ENCODE data around the gene IDH2. TPM values are rescaled to one million over a fixed set of nuclear protein-coding genes. Genes with fewer than 3 reads are reported as not detected.
"Not testable (repeated sequence)": the region's sequence is repeated elsewhere in the genome, so short reads cannot be mapped to it uniquely, and the experiment has no call there.

IDH2 gene
- total and polyA plus RNA-seq, 10 of the 15 experiments (the other 5 are each of a cell fraction or from before 2014, with no cell fraction given) = 2.3 to 358 (median 242) TPM

DNA sequence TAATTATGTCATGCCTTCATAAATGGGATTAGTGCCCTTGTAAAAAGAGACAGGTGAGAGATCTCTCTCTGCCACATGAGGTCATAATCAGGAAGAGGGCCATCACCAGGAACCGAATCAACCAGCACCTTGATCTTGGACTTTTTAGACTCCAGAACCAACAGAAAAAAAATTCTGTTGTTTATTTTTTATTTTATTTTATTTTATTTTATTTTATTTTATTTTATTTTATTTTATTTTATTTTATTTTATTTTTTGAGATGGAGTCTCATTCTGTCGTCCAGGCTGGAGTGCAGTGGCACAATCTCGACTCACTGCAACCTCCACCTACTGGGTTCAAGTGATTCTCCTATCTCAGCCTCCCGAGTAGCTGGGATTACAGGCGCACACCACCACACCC is 5.8 kb upstream of the IDH2 start:
- SMC1A ChIA-PET (ENCODE audit: uncharacterized antibody, unreplicated experiment) = interaction anchor here (0.9 kb wide), 1 partner anchor 31 kb away, joined by 3 read pairs; no protein-coding TSS in a partner anchor
- H3K4me1 ChIP-seq (ENCODE audit: control insufficient read depth, insufficient read depth, low read length); POLR2A ChIA-PET; H2AFZ ChIP-seq (ENCODE audit: control insufficient read depth, low read depth, low read length); H3K4me3 ChIP-seq; H3K27ac ChIP-seq (ENCODE audit: control insufficient read depth, insufficient read depth); H4K20me1 ChIP-seq (ENCODE audit: control insufficient read depth, insufficient read depth); BruUV-seq (replicated peaks); in situ Hi-C loops (cut with MboI); H3K36me3 ChIP-seq (ENCODE audit: control insufficient read depth in 2 of 2, insufficient read depth in 2 of 2, low read length in 1 of 2); RAD21 ChIA-PET (ENCODE audit: unreplicated experiment); H3K9ac ChIP-seq (ENCODE audit: control insufficient read depth, insufficient read depth, low read length); FAIRE-seq; H3K27me3 ChIP-seq (replicated peaks in 1 of 2; ENCODE audit: control insufficient read depth in 2 of 2, insufficient read depth in 2 of 2, low read length in 1 of 2); H3K9me3 ChIP-seq (replicated peaks; ENCODE audit: control insufficient read depth, insufficient read depth, low read length); CTCF ChIA-PET; intact Hi-C loops (cut with micrococcal nuclease; ENCODE audit: unreplicated experiment); H3K79me2 ChIP-seq (ENCODE audit: control insufficient read depth, insufficient read depth, low read length); ATAC-seq; DNase-seq (ENCODE audit: low read depth, low spot score); H3K4me2 ChIP-seq (ENCODE audit: control insufficient read depth, insufficient read depth): not testable (repeated sequence)
- 75% methylated on average over 5 of the region's 5 CpGs for WGBS (ENCODE audit: insufficient coverage, insufficient replicate concordance, low lambda C conversion rate, missing lambda C conversion rate)

DNA sequence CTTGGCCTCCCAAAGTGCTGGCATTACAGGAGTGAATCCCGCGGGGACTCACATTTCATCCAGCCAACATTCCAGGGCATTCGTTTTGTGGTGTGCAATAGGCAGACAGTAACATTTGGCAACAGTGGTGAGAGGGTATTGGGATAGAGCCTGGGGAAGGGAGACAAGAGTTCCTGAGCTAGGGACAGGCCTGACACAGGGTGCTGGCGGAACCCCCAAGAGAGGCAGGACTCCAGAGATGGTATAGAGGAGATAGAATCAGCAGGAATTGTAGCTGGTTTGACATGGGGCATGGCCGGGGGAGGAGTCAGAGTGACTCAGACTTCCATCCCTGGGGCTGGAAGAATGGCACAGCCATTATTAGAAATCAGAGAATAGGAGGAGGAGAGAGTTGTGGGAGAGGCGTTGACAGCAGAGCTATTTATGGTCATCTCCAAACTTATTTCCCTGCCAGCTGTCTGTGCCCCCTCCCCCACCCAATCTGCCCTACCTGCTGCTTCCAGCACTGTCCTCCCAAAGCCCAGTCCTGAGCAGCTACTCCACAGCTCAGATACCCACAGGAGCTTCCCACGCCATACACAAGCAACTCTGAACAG is 4.4 kb upstream of the IDH2 start:
- Histone ChIP-seq H4K20me1 (ENCODE audit: control insufficient read depth, insufficient read depth) (no peaks in the 10 kb centered on the region), H2AFZ (ENCODE audit: control insufficient read depth, low read depth, low read length) (no peak overlapping the region), H3K9ac (ENCODE audit: control insufficient read depth, insufficient read depth, low read length) (no peak overlapping the region), H3K4me2 (ENCODE audit: control insufficient read depth, insufficient read depth) (no peak overlapping the region), H3K36me3 (ENCODE audit: control insufficient read depth in 2 of 2, insufficient read depth in 2 of 2, low read length in 1 of 2) (no peaks in the 10 kb centered on the region), H3K9me3 (replicated peaks; ENCODE audit: control insufficient read depth, insufficient read depth, low read length) (no peaks in the 10 kb centered on the region), H3K79me2 (ENCODE audit: control insufficient read depth, insufficient read depth, low read length) (peaks cover 7% of the 10 kb centered on the region), H3K4me3 (no peak overlapping the region), H3K27me3 (replicated peaks in 1 of 2; ENCODE audit: control insufficient read depth in 2 of 2, insufficient read depth in 2 of 2, low read length in 1 of 2) (no peaks in the 10 kb centered on the region), H3K4me1 (ENCODE audit: control insufficient read depth, insufficient read depth, low read length) (no peaks in the 10 kb centered on the region), H3K27ac (ENCODE audit: control insufficient read depth, insufficient read depth) (no peak overlapping the region)
- intact Hi-C loops (cut with micrococcal nuclease; ENCODE audit: unreplicated experiment) = no loop called here
- in situ Hi-C loops (cut with MboI) = no loop called here
- ChIA-PET POLR2A (interaction anchor here (0.5 to 0.8 kb wide), 5 partner anchors 23 to 658 kb away, joined by 3 to 4 read pairs (median 4); no protein-coding TSS in a partner anchor), SMC1A (ENCODE audit: uncharacterized antibody, unreplicated experiment) (interaction anchor here (0.8 to 1.2 kb wide), 2 partner anchors 15 to 36 kb away, joined by 3 to 4 read pairs; no protein-coding TSS in a partner anchor), RAD21 (ENCODE audit: unreplicated experiment) (interaction anchor here (0.6 to 0.8 kb wide), 2 partner anchors 127 to 367 kb away, joined by 3 read pairs; partner anchors contain the start of genes CIB1 and GDPGP1), CTCF (interaction anchor here (1.3 kb wide), 1 partner anchor 59 kb away, joined by 3 read pairs; no protein-coding TSS in a partner anchor)
- DNase-seq (ENCODE audit: low read depth, low spot score) (no peak), ATAC-seq (no peak), FAIRE-seq (no peak)
- 57% methylated on average over 7 of the region's 7 CpGs for WGBS (ENCODE audit: insufficient coverage, insufficient replicate concordance, low lambda C conversion rate, missing lambda C conversion rate)
- no TSS peak for BruUV-seq (replicated peaks)
- TF ChIP-seq POLR2A (IDR thresholded peaks at IDR 0.05; ENCODE audit: low read depth, low read length) (no peak), FOXM1 (IDR thresholded peaks at IDR 0.05; ENCODE audit: low read depth, low read length) (no peak), SREBF1 (IDR thresholded peaks at IDR 0.05; ENCODE audit: low read length) (no peak), GATAD2B (conservative IDR thresholded peaks at IDR 0.05; ENCODE audit: low read depth) (no peak), SMAD5 (IDR thresholded peaks at IDR 0.05; ENCODE audit: low read depth) (no peak), STAT3 (IDR thresholded peaks at IDR 0.05; ENCODE audit: low read depth, low read length) (no peak), CBFB (IDR thresholded peaks at IDR 0.05; ENCODE audit: low read depth) (no peak), ZNF207 (IDR thresholded peaks at IDR 0.05; ENCODE audit: borderline replicate concordance) (no peak), ZNF217 (IDR thresholded peaks at IDR 0.05) (no peak), CHD1 (IDR thresholded peaks at IDR 0.05; ENCODE audit: low read depth, low read length) (no peak), NR2F1 (conservative IDR thresholded peaks at IDR 0.05) (no peak), MAX (IDR thresholded peaks at IDR 0.05; ENCODE audit: low read depth, low read length) (no peak), RAD21 (IDR thresholded peaks at IDR 0.05; ENCODE audit: insufficient read depth, low read depth, low read length) (no peak)
- TF ChIP-seq, protein P1, sequence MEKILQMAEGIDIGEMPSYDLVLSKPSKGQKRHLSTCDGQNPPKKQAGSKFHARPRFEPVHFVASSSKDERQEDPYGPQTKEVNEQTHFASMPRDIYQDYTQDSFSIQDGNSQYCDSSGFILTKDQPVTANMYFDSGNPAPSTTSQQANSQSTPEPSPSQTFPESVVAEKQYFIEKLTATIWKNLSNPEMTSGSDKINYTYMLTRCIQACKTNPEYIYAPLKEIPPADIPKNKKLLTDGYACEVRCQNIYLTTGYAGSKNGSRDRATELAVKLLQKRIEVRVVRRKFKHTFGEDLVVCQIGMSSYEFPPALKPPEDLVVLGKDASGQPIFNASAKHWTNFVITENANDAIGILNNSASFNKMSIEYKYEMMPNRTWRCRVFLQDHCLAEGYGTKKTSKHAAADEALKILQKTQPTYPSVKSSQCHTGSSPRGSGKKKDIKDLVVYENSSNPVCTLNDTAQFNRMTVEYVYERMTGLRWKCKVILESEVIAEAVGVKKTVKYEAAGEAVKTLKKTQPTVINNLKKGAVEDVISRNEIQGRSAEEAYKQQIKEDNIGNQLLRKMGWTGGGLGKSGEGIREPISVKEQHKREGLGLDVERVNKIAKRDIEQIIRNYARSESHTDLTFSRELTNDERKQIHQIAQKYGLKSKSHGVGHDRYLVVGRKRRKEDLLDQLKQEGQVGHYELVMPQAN (conservative IDR thresholded peaks at IDR 0.05) = no peak
- TF ChIP-seq, protein P2, sequence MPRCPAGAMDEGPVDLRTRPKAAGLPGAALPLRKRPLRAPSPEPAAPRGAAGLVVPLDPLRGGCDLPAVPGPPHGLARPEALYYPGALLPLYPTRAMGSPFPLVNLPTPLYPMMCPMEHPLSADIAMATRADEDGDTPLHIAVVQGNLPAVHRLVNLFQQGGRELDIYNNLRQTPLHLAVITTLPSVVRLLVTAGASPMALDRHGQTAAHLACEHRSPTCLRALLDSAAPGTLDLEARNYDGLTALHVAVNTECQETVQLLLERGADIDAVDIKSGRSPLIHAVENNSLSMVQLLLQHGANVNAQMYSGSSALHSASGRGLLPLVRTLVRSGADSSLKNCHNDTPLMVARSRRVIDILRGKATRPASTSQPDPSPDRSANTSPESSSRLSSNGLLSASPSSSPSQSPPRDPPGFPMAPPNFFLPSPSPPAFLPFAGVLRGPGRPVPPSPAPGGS (IDR thresholded peaks at IDR 0.05; ENCODE audit: borderline replicate concordance, insufficient read depth, low read depth, low read length, poor library complexity, severe bottlenecking) = no peak

Data from GM12878 (cell line).